Suprapubic skin (tissue), 4 donors: ENCODE measurements around the gene EXT2. TPM values are rescaled to one million over a fixed set of nuclear protein-coding genes. Genes with fewer than 3 reads are reported as not detected.
A peak's percentile ranks its signal among the peaks of the same experiment; 100 is the strongest.

Experiments
- DNase-seq, 2 donors: peaks; one replicate each; pipeline ENCODE4 v3.0.0-alpha.2; 2019; ENCODE audit warnings: low spot score in 2 of 2
- H3K27ac ChIP-seq: fragments of 200-600 bp; sonication (generic); one replicate; pipeline ENCODE4 v1.5.1; 2019
- H3K27me3 ChIP-seq: fragments of 200-600 bp; sonication (generic); one replicate; pipeline ENCODE4 v1.5.1; 2019
- H3K36me3 ChIP-seq: fragments of 200-600 bp; sonication (generic); one replicate; pipeline ENCODE4 v1.5.1; 2019
- H3K4me1 ChIP-seq: fragments of 200-600 bp; sonication (generic); one replicate; pipeline ENCODE4 v1.5.1; 2019
- H3K4me3 ChIP-seq: fragments of 200-600 bp; sonication (generic); one replicate; pipeline ENCODE4 v1.5.1; 2019; ENCODE audit warnings: mild to moderate bottlenecking
- H3K9me3 ChIP-seq: fragments of 200-600 bp; sonication (generic); one replicate; pipeline ENCODE4 v1.5.1; 2019
- CTCF ChIP-seq, 2 donors: fragments of 200-600 bp in 1 of 2; fragments of 450-650 bp in 1 of 2; sonication (generic) in 1 of 2; IDR thresholded peaks; one replicate each; pipeline ENCODE4 v1.5.1; 2016 to 2019; ENCODE audit warnings: antibody characterized with exemption in 2 of 2, mild to moderate bottlenecking in 1 of 2, moderate library complexity in 1 of 2
- EP300 ChIP-seq: sonication (generic); formaldehyde crosslinking; IDR thresholded peaks from one replicate; pipeline ENCODE4 v1.6.1; 2017; ENCODE audit warnings: antibody characterized with exemption
- POLR2A ChIP-seq, 2 donors: fragments of 450-650 bp; IDR thresholded peaks; one replicate each; pipeline ENCODE4 v1.6.1; 2017; ENCODE audit warnings: antibody characterized with exemption in 2 of 2, mild to moderate bottlenecking in 2 of 2, moderate library complexity in 2 of 2
- POLR2AphosphoS5 ChIP-seq, 3 donors: sonication (generic); formaldehyde crosslinking; IDR thresholded peaks; one replicate each; pipeline ENCODE4 v1.6.1; 2017; ENCODE audit warnings: antibody characterized with exemption in 3 of 3
- WGBS: methylation state at CpG from one replicate; pipeline ENCODE4 v1.1.5; 2018; 5-methylcytosine and 5-hydroxymethylcytosine counted together
- total RNA-seq, 4 donors: library from RNA; depleted of rRNA; stranded (reverse); fragments of >200 nt; gene quantifications; one replicate each; pipeline ENCODE4 v1.1.0, GENCODE V29; 2016

Gene EXT2
- total RNA-seq, 4 donors from 2014 or later = 66.3 to 82.0 (median 72.4) TPM

- no peaks in the 10 kb centered on the region for H3K9me3 ChIP-seq
- H3K36me3 ChIP-seq = peaks cover 16% of the 10 kb centered on the region
- H3K27me3 ChIP-seq = no peaks in the 10 kb centered on the region
- H3K27ac ChIP-seq = no peak overlapping the region
- H3K4me1 ChIP-seq = no peaks in the 10 kb centered on the region
- no peak for DNase-seq
- 92% methylated on average over 5 of the region's 5 CpGs for WGBS
- TF ChIP-seq POLR2AphosphoS5 (IDR thresholded peaks at IDR 0.05) (no peak), POLR2A (IDR thresholded peaks at IDR 0.05) (no peak), CTCF (IDR thresholded peaks at IDR 0.05) (no peak), EP300 (no peak)
- no peak overlapping the region for H3K4me3 ChIP-seq
Measured at GRCh38 chr11:44104481-44105294, 9.2 kb downstream of the EXT2 start.

- Histone ChIP-seq H3K9me3 (no peaks in the 10 kb centered on the region), H3K4me3 (no peak overlapping the region), H3K36me3 (peaks cover 20% of the 10 kb centered on the region), H3K27ac (no peak overlapping the region), H3K27me3 (no peaks in the 10 kb centered on the region), H3K4me1 (peaks cover 15% of the 10 kb centered on the region)
- WGBS = 80% methylated on average over 6 of the region's 6 CpGs
- DNase-seq = no peak
- TF ChIP-seq EP300 (no peak), POLR2AphosphoS5 (IDR thresholded peaks at IDR 0.05) (no peak), CTCF (IDR thresholded peaks at IDR 0.05) (no peak), POLR2A (IDR thresholded peaks at IDR 0.05) (no peak)
Measured at GRCh38 chr11:44108260-44108659, 12.8 kb downstream of the EXT2 start.

DNA sequence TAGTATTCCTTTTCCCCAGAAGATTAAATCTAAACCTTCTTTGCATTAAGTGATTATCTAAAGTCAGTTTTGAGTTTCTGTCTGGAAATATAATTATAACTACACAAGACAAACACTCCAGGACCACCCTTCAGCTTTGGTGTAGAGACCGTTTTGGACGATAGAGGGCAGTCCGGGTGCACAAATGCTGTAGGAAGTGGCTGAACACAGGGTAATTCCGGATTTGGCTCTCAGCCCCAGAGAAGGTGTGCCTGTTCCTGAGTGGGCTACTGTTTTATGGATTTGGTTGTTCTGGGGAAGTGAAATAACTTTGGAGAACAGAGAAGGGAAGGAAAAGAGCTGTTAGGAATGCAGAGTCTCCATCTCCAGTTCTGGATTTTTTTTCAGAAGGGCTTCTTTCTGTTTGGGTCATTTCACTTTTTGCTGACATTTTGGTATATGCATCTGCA lies 14.8 kb downstream of the EXT2 start:
- no peaks in the 10 kb centered on the region for H3K27me3 ChIP-seq
- no peak for DNase-seq
- H3K9me3 ChIP-seq = no peaks in the 10 kb centered on the region
- H3K27ac ChIP-seq = no peak overlapping the region
- H3K36me3 ChIP-seq = peaks cover 33% of the 10 kb centered on the region
- H3K4me3 ChIP-seq = no peak overlapping the region
- peaks cover 15% of the 10 kb centered on the region for H3K4me1 ChIP-seq
- TF ChIP-seq POLR2A (IDR thresholded peaks at IDR 0.05) = no peak
- no peak for TF ChIP-seq POLR2AphosphoS5 (IDR thresholded peaks at IDR 0.05)
- peak in 1 of 2 donors; percentile 50 for TF ChIP-seq CTCF (IDR thresholded peaks at IDR 0.05)
- no peak for TF ChIP-seq EP300
- 23% methylated on average over 4 of the region's 4 CpGs for WGBS

- peaks cover 39% of the 10 kb centered on the region for H3K36me3 ChIP-seq
- H3K9me3 ChIP-seq = no peaks in the 10 kb centered on the region
- H3K4me3 ChIP-seq = no peak overlapping the region
- no peak for DNase-seq
- WGBS = 51% methylated on average over 7 of the region's 7 CpGs
- H3K27me3 ChIP-seq = no peaks in the 10 kb centered on the region
- peaks cover 15% of the 10 kb centered on the region for H3K4me1 ChIP-seq
- TF ChIP-seq EP300 (no peak), POLR2AphosphoS5 (IDR thresholded peaks at IDR 0.05) (no peak), POLR2A (IDR thresholded peaks at IDR 0.05) (no peak), CTCF (IDR thresholded peaks at IDR 0.05) (no peak)
- no peak overlapping the region for H3K27ac ChIP-seq
Measured at GRCh38 chr11:44112091-44112821, 16.8 kb downstream of the EXT2 start.

DNA sequence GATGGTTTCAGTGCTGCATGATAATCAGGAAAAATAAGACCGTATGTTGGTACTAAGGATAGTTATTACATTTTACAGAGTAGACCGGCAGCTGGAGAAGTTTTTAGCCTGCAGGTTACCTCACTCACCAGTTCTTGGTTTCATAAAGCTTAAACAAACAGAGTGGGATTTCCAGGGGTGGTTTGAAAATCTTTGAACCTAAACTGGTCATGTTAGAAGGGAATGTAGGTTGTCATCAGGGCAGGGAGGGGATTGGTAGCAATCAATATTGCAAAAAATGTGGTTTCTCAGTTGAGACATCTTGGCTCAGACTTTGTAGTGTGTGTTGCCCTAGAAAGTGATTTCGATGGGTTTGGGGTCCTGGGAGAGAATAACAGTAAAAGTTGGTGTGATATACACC lies 17.5 kb downstream of the EXT2 start:
- H3K9me3 ChIP-seq = no peaks in the 10 kb centered on the region
- peaks cover 15% of the 10 kb centered on the region for H3K4me1 ChIP-seq
- H3K36me3 ChIP-seq = peaks cover 39% of the 10 kb centered on the region
- 95% methylated on average over 3 of the region's 3 CpGs for WGBS
- no peak for DNase-seq
- no peak overlapping the region for H3K4me3 ChIP-seq
- no peak for TF ChIP-seq CTCF (IDR thresholded peaks at IDR 0.05)
- no peak for TF ChIP-seq EP300
- TF ChIP-seq POLR2A (IDR thresholded peaks at IDR 0.05) = no peak
- no peak for TF ChIP-seq POLR2AphosphoS5 (IDR thresholded peaks at IDR 0.05)
- H3K27me3 ChIP-seq = no peaks in the 10 kb centered on the region
- no peak overlapping the region for H3K27ac ChIP-seq
